Mesodermal cell (in vitro differentiated cells): Measurements from ENCODE around the gene SLC35B4.

Source experiments
- H3K27ac ChIP-seq: 2 replicates; pipeline ENCODE4 v1.7.0; 2013; ENCODE audit warnings: mild to moderate bottlenecking, low read depth, low read length, moderate library complexity; ENCODE audit not compliant: severe bottlenecking
- H3K36me3 ChIP-seq: 2 replicates; pipeline ENCODE4 v1.7.1; 2013; ENCODE audit warnings: mild to moderate bottlenecking, low read length, moderate library complexity; ENCODE audit not compliant: control insufficient read depth, insufficient read depth
- H3K4me1 ChIP-seq: one replicate; pipeline ENCODE4 v1.7.1; 2013; ENCODE audit warnings: mild to moderate bottlenecking, low read length; ENCODE audit not compliant: insufficient read depth, control insufficient read depth, poor library complexity, severe bottlenecking
- H3K4me3 ChIP-seq: 2 replicates; pipeline ENCODE4 v1.7.0; 2013; ENCODE audit warnings: low read length, control low read depth, mild to moderate bottlenecking; ENCODE audit not compliant: insufficient read depth, poor library complexity, severe bottlenecking; ENCODE audit errors: extremely low read depth
- H3K9me3 ChIP-seq: 2 replicates; pipeline ENCODE4 v1.7.1; 2013; ENCODE audit warnings: mild to moderate bottlenecking, low read length, moderate library complexity; ENCODE audit not compliant: control insufficient read depth
- WGBS, 2 experiments: methylation state at CpG; one replicate each; pipeline ENCODE4 v1.1.5; 2013; ENCODE audit warnings: missing lambda C conversion rate in 2 of 2; ENCODE audit not compliant: insufficient coverage in 2 of 2; 5-methylcytosine and 5-hydroxymethylcytosine counted together

Gene SLC35B4

DNA sequence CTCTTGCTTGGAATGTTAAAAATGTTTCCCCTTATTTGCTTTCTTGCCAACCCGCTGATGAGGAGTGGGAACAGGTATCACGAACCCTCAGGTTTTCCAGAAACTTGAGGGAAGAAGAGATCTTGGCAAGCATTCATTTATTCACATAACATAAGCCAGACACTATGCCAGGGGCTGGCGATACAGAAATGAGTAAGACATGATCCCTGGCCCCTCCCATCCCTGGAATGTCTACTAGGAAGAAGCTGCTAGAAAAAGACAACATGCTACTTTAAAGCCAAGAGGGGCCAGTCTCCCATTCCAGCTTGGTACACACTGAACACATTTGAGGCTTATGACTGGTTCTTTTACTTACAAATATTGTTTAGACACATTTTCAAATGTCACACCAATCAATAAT lies 26.4 kb downstream of the SLC35B4 start:
- Histone ChIP-seq H3K36me3 (peaks cover 17% of the 10 kb centered on the region), H3K27ac (no peak overlapping the region), H3K9me3 (no peaks in the 10 kb centered on the region), H3K4me1 (no peaks in the 10 kb centered on the region), H3K4me3 (no peak overlapping the region)
- 76 to 90% methylated on average over 2 to 3 of the region's 3 CpGs for WGBS, 2 experiments

DNA sequence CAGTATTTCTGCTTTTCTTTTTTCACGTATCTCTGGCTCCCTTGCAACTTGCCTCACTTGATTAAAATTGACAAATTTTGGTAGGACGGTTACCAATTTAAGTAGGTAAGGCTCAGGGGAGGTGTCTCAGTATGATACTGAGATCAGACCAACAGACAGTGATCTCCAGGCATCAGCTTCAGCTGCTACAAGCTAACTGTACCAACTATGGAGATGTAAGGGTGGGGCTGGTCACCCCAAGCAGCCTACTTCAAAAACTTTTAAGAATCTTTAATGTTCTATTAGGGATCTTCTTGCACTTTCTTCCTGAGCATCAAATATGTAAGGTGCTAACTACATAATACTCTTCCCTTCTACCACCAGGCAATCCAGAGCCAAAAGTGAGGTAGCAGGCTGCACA lies 26.9 kb downstream of the SLC35B4 start:
- Histone ChIP-seq H3K4me1 (no peaks in the 10 kb centered on the region), H3K36me3 (peaks cover 13% of the 10 kb centered on the region), H3K27ac (no peak overlapping the region), H3K4me3 (no peak overlapping the region), H3K9me3 (no peaks in the 10 kb centered on the region)
- 100% methylated on average over 1 of the region's 2 CpGs; no CpG with 5 or more reads in 1 of the 2 experiments for WGBS, 2 experiments

DNA sequence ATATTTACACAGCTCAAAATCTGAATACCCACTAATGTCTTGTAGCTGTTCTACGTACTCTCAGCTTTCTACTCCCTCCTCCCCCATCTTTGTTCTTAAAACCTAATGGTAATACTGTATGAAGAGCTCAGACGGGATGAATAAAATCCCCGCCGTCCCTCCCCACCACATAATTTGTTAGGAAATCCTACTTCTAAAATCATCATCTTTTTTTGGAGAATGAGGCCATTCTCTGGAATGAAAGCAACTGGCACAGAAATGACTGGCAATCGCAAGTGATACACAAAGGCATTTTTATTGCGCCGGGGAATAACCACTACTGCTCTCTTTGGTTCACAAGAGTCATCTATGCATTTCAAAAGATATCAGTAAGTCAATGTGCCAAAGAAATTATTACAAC lies 27.3 kb downstream of the SLC35B4 start:
- H3K4me1 ChIP-seq, result no peaks in the 10 kb centered on the region
- no peaks in the 10 kb centered on the region for H3K9me3 ChIP-seq
- H3K36me3 ChIP-seq, result peaks cover 9% of the 10 kb centered on the region
- WGBS, 2 experiments, result 84 to 100% methylated on average over 3 to 5 of the region's 7 CpGs
- no peak overlapping the region for H3K4me3 ChIP-seq
- H3K27ac ChIP-seq, result no peak overlapping the region

DNA sequence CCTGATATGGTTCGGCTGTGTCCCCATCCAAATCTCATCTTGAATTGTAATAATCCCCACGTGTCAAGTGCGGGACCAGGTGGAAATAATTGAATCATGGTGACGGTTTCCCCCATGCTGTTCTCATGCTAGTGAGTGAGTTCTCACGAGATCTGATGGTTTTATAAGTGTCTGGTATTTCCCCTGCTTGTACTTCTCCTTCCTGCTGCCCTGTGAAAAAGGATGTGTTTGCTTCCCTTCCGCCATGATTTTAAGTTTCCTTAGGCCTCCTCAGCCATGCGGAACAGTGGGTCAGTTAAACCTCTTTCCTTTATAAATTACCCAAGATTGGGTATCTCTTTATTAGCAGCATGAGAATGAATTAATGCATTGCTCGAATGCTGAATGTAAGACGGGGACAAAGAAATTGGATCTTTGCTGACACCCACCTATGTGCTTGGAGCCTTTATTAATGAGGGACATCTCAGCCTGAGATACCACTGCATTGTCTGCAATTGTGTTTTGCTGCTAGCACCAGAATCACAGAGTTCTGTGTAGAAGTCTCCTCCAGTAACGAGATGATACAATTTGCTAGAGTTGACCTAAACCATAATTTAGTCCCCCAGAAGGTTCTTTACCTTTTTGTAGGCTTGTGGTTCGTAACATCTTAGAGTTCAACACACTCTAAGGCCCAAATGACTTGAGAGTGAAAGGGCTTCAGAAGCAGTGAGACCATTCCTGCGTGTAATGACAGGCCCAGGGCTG lies 28.6 kb downstream of the SLC35B4 start:
- WGBS, 2 experiments, result 89 to 92% methylated on average over 5 to 8 of the region's 12 CpGs
- H3K36me3 ChIP-seq, result peaks cover 5% of the 10 kb centered on the region
- H3K9me3 ChIP-seq, result no peaks in the 10 kb centered on the region
- no peak overlapping the region for H3K4me3 ChIP-seq
- no peak overlapping the region for H3K27ac ChIP-seq
- H3K4me1 ChIP-seq, result no peaks in the 10 kb centered on the region

DNA sequence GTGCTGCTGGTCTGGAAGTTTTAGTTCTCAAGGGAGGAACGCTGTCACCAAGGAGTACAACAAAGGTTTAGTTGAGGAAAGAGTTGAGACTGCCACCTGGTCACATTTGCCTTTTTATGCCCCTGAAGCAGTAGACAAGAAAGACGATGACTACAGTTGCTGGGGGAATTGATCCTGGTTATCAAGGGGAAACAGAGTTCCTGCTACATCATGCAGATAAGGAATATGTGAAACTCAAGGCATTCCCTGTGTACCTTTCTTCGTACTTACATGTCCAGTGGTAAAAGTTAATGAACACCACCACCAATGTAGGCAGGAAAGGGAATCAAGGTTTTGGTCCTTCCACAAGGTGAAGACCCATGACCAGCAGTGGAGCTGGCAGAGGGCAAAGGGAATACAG lies 31.8 kb downstream of the SLC35B4 start:
- Histone ChIP-seq H3K4me1 (no peaks in the 10 kb centered on the region), H3K36me3 (no peaks in the 10 kb centered on the region), H3K4me3 (no peak overlapping the region), H3K9me3 (no peaks in the 10 kb centered on the region), H3K27ac (no peak overlapping the region)
- WGBS, 2 experiments, result 85 to 92% methylated on average over 3 of the region's 3 CpGs

DNA sequence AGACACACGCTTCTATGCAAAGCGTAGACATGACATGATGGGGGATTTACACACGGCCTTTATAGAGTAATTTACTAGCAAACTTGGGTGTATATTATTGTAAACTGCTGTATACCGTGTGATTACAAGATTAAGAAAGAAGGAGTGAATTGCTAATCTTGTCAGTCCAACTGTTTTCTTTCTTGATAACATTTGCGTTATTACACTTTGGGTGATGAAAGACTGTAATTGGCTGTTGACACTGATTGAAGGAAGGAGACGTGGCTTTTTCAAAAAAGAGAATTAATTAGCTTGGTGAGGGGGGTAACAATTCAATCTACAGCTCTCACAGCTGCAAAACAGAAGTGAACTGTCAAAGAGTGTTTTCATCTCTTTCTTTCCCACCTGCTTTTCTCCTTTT lies 32.7 kb downstream of the SLC35B4 start:
- WGBS, 2 experiments, result 85 to 91% methylated on average over 4 to 5 of the region's 6 CpGs
- Histone ChIP-seq H3K36me3 (no peaks in the 10 kb centered on the region), H3K4me1 (no peaks in the 10 kb centered on the region), H3K27ac (no peak overlapping the region), H3K9me3 (no peaks in the 10 kb centered on the region), H3K4me3 (no peak overlapping the region)

DNA sequence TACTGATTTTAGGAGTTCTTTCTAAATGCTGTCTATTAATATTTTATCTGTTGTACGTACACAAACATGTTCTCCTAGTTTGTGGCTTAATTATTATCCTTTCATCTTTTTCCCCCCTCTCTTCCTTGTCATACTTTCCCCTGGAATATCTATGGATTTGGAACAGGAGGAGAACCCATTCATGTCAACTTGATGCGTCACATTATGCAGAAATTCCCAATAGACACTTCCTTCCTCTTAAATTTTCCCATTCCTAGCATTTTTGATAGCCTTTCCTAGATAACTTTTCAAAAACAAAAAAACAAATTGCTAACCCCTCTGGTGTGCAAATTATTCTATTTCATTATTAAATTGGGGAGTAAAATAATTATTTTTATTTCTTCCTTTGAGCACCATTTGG lies 36.2 kb downstream of the SLC35B4 start:
- H3K27ac ChIP-seq, result no peak overlapping the region
- no peaks in the 10 kb centered on the region for H3K36me3 ChIP-seq
- no peak overlapping the region for H3K4me3 ChIP-seq
- H3K9me3 ChIP-seq, result no peaks in the 10 kb centered on the region
- H3K4me1 ChIP-seq, result no peaks in the 10 kb centered on the region
- 100% methylated on average over 1 of the region's 2 CpGs; no CpG with 5 or more reads in 1 of the 2 experiments for WGBS, 2 experiments

DNA sequence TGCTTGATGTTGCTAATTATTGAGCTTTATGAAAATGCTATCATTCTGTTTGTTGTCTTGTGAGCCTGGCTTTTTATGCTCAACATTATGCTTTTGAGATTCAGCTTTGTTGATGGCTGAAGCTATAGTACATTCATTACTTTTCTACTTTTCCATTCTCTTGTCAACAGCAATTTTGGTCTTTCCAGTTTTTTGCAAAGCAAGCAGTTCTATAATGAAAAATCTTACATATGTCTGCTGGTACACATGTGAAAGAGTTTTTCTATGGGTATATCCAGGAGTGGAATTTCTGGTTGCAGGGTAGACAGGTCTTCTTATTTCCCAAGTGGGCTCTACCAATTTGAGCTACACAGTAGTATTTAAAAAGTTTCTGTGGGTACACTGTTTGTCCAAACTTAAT lies 36.8 kb downstream of the SLC35B4 start:
- Histone ChIP-seq H3K9me3 (no peaks in the 10 kb centered on the region), H3K4me1 (no peaks in the 10 kb centered on the region), H3K27ac (no peak overlapping the region), H3K36me3 (no peaks in the 10 kb centered on the region), H3K4me3 (no peak overlapping the region)

DNA sequence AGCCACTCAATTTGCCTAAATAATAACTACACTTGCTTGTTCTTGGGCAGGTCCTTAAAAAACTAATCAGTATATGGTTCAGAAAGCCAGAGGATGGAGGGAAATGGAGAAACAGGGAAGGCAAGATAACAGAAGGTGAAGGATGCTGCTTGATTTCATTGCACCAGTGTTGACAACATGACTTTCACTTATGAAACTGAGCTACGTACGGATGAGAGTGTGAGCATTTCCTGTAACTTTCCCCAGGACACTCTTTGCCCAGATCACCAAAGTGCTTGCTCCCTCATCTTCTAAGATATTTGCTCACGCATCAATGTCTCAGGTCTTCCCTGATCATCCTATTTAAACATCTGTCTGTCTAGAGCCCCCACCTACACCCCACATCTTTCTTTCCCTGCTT lies 37.4 kb downstream of the SLC35B4 start:
- no peak overlapping the region for H3K4me3 ChIP-seq
- no peaks in the 10 kb centered on the region for H3K9me3 ChIP-seq
- no peak overlapping the region for H3K27ac ChIP-seq
- WGBS, 2 experiments, result 86 to 92% methylated on average over 3 of the region's 3 CpGs
- H3K4me1 ChIP-seq, result no peaks in the 10 kb centered on the region
- H3K36me3 ChIP-seq, result no peaks in the 10 kb centered on the region

DNA sequence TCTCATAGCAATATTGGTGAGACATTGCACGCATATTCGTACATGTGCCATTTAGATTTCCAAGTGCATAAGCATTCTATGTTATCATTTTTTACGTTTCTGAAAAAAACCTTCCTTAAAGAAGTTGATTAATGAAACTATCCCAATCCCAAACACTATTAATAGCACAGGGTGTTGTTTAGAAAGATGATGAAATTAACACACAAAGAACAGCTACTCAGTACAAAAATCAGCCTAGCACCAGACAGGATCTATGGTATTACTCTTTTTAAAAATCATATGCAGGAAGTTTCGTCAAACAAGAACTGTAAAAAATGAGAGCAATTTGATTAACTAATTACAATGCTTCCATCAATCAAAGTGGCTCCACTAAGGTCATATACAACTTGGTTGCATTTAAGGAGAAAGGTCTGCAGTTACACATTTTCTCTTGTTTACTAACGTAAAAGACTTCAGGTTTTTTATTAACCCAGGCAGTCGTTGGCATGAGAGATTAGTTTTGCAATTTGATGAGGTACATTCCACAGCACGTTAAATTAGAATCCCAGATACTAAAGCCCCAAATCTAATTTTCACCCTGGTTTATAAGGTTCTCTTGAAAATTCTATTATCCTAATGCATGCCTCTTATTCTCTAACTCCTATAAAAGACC lies 38.1 kb downstream of the SLC35B4 start:
- Histone ChIP-seq H3K4me1 (no peaks in the 10 kb centered on the region), H3K36me3 (no peaks in the 10 kb centered on the region), H3K9me3 (no peaks in the 10 kb centered on the region), H3K4me3 (no peak overlapping the region), H3K27ac (no peak overlapping the region)
- 90 to 100% methylated on average over 1 to 2 of the region's 7 CpGs for WGBS, 2 experiments

DNA sequence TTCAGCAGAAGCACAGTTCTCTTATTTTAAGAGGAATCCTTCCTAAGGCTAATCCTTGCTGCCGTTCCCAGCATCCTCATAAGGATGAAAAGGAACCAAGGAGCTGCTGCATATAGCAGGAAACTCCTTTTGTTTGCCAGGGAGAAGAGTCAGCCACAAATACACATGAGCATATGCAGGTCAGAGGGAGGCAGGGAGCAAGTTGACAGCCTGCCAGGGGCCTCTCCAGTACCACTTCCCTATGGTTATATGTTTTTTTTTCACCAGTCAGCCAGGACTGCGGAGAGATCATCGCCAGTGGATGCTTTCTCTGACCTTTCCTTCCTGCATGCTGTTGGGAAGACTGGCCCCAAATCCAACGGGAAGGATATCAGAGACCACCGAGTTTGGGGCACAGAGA lies 39.8 kb downstream of the SLC35B4 start:
- H3K36me3 ChIP-seq, result no peaks in the 10 kb centered on the region
- WGBS, 2 experiments, result 70 to 78% methylated on average over 5 of the region's 5 CpGs
- no peaks in the 10 kb centered on the region for H3K9me3 ChIP-seq
- no peak overlapping the region for H3K4me3 ChIP-seq
- H3K4me1 ChIP-seq, result no peaks in the 10 kb centered on the region
- H3K27ac ChIP-seq, result no peak overlapping the region
